Lower leg skin (tissue), 4 donors: ENCODE data around the gene NOL4L. TPM values are rescaled to one million over a fixed set of nuclear protein-coding genes. Genes with fewer than 3 reads are reported as not detected.

Source experiments
- DNase-seq, 2 donors: peaks; one replicate each; pipeline ENCODE4 v3.0.0-alpha.2; 2019; ENCODE audit warnings: low spot score in 2 of 2
- H3K4me3 ChIP-seq: fragments of 200-600 bp; sonication (generic); 2 replicates; pipeline ENCODE4 v1.5.1; 2017; ENCODE audit warnings: mild to moderate bottlenecking, low read depth; ENCODE audit not compliant: poor library complexity, severe bottlenecking
- CTCF ChIP-seq, 3 donors: fragments of 450-650 bp; IDR thresholded peaks; one replicate each; pipeline ENCODE4 v1.5.1; 2016; ENCODE audit warnings: antibody characterized with exemption in 3 of 3, mild to moderate bottlenecking in 3 of 3, moderate library complexity in 2 of 3
- POLR2A ChIP-seq, 2 donors: fragments of 450-650 bp; IDR thresholded peaks; one replicate each; pipeline ENCODE4 v1.6.1; 2016 to 2017; ENCODE audit warnings: antibody characterized with exemption in 2 of 2, mild to moderate bottlenecking in 1 of 2, moderate library complexity in 1 of 2
- WGBS, 2 donors: methylation state at CpG; one replicate each; pipeline ENCODE4 v1.1.5; 2018; 5-methylcytosine and 5-hydroxymethylcytosine counted together
- intact Hi-C: fragments of 100-400 bp; cut with DNase I; formaldehyde crosslinking; loops from one replicate; pipeline ENCODE4 v1.15.0; 2023; ENCODE audit warnings: low total_unique reads
- total RNA-seq, 4 donors: library from RNA; depleted of rRNA; stranded (reverse); fragments of >200 nt; gene quantifications; one replicate each; pipeline ENCODE4 v1.1.0, GENCODE V29; 2016

The NOL4L gene
- total RNA-seq, 4 donors from 2014 or later = 4.6 to 10.4 (median 7.0) TPM

DNA sequence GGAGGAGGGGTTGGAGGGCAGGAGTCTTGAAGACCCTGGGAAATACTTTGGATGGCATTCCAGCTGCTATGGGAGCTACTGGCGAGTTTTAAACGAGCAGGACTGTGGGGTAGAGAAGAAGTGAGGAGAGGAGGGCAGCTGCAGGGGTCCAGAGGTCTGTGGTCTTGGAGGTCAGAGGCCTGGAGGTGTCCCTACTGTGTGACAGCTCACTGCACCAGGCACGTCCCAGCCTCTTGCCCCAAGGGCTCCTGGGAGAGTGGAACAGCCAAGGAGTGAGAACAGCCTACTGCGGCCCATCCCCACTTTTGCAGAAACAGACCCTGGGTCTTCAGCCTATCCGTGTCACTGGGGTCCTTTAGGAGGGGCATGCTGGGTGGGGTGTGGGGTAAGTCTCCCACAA, 2.9 kb upstream of the NOL4L start:
- intact Hi-C loops = no loop called here
- WGBS, 2 donors = 53 to 67% methylated on average over 5 of the region's 5 CpGs
- H3K4me3 ChIP-seq = no peak overlapping the region
- no peak for DNase-seq
- no peak for TF ChIP-seq POLR2A (IDR thresholded peaks at IDR 0.05)
- no peak for TF ChIP-seq CTCF (IDR thresholded peaks at IDR 0.05)

DNA sequence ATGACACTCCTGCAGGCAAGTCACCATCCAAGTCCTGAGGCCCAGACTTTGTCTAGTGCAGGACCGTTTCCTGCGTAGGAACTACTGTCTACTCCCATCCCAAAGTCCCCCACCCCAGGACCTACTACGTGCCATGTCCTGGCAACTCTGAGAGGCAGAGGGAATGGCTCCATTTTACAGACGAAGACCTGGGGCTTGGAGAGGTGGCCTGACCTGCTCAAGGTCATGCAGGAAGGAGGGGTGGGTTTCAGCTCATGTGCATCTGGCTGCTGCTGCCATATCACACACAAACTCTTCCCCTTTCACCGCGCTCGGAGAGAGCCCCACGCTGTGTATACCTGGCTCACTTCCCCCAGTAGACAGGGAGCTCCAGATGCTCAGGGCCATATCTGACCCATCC, 1.2 kb upstream of the NOL4L start:
- WGBS, 2 donors = 40 to 43% methylated on average over 8 of the region's 8 CpGs
- DNase-seq = no peak
- TF ChIP-seq POLR2A (IDR thresholded peaks at IDR 0.05) (no peak), CTCF (IDR thresholded peaks at IDR 0.05) (no peak)
- intact Hi-C loops = no loop called here
- H3K4me3 ChIP-seq = no peak overlapping the region

DNA sequence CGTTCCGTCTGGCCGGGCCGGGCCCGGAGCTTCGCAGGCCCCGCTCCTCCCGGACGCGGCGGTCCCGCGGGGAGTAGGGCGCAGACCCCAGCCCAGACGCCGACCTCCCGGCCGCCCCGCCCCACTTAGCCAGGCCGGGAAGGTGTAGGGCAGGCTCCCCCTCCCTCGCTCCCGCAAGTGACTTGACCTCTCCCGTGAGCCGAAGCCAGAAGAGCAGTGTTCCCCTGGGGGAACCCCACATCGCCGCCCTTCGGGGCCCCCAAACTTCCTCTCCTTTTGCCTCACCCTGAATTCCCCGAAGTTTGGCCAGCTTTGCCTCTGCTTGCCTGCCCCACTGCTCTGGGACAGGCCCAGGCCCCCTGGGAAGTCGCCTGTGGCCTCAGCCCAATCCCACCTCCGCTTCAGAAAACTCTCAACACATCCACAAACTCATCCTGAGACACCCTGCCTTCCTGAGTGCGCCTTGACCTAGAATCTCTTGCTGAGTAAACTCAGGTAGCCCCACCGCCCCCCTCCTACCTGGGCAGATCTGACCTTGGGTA, 524 bp upstream of the NOL4L start:
- no peak for DNase-seq
- TF ChIP-seq CTCF (IDR thresholded peaks at IDR 0.05) (no peak), POLR2A (IDR thresholded peaks at IDR 0.05) (no peak)
- intact Hi-C loops = no loop called here
- H3K4me3 ChIP-seq = no peak overlapping the region
- WGBS, 2 donors = 19 to 22% methylated on average over 12 of the region's 32 CpGs

- no peak overlapping the region for H3K4me3 ChIP-seq
- no peak for TF ChIP-seq POLR2A (IDR thresholded peaks at IDR 0.05)
- DNase-seq = no peak
- intact Hi-C loops = no loop called here
- 0% methylated on average over 1 to 4 of the region's 52 CpGs for WGBS, 2 donors
Measured at GRCh38 chr20:32583581-32584070, 1.5 kb downstream of the NOL4L start.

GRCh38 chr20:32582659-32583580, 2.2 kb downstream of the NOL4L start:
- DNase-seq = peak in 1 of 2 donors; percentile 77
- no peak for TF ChIP-seq POLR2A (IDR thresholded peaks at IDR 0.05)
- no peak for TF ChIP-seq CTCF (IDR thresholded peaks at IDR 0.05)
- WGBS, 2 donors = 13 to 25% methylated on average over 22 to 37 of the region's 91 CpGs
- H3K4me3 ChIP-seq = no peak overlapping the region
- intact Hi-C loops = no loop called here

GRCh38 chr20:32581839-32582658, 3.1 kb downstream of the NOL4L start:
- 64 to 82% methylated on average over 18 to 20 of the region's 20 CpGs for WGBS, 2 donors
- TF ChIP-seq POLR2A (IDR thresholded peaks at IDR 0.05) = no peak
- no peak for TF ChIP-seq CTCF (IDR thresholded peaks at IDR 0.05)
- intact Hi-C loops = no loop called here
- DNase-seq = no peak
- no peak overlapping the region for H3K4me3 ChIP-seq
